OCI-LY7 (cell line): Measurements from ENCODE around the gene ATG4C.

Experiments used
- EZH2phosphoT487 ChIP-seq: fragments of 200-600 bp; sonication (generic); IDR thresholded peaks from 2 replicates; pipeline ENCODE4 v1.6.1; 2018; ENCODE audit warnings: low read depth, borderline replicate concordance, mild to moderate bottlenecking, mixed run types, antibody characterized with exemption, low read length, moderate library complexity, mixed read lengths
- TF ChIP-seq, protein P1 (sequence below): fragments of 200-600 bp; sonication (generic); conservative IDR thresholded peaks from 2 replicates; pipeline ENCODE4 v1.5.1; 2014; ENCODE audit warnings: mild to moderate bottlenecking, antibody characterized with exemption, low read length, moderate library complexity, mixed read lengths

DNA sequence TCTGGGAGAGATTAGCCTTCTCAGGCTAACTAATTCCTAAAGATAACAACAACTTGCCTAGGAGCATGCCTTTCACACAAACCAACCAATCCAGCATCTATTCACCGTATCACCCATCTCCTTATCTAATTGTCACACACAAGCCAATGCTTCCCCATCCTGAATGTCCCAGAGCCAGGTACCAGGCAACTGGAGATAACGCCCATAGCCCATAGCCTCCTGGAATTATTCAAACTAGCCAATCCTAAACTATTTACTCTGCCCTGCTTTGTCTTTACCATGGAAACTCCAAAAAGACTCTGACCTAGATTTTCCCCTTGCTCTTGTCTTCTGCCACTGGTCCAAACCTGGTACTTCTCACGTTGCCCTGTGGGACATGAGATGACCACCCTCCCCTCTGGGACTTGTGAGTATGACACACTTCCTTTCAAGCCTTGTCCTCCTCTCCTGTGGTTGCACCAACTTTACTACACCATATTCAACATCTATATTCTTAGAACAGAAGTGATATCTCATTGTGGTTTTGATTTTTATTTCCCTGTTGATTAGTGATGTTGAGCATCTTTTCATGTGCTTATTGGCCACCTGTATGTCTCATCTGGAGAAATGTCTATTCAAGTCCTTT, 8.8 kb upstream of the ATG4C start:
- TF ChIP-seq, protein P1, sequence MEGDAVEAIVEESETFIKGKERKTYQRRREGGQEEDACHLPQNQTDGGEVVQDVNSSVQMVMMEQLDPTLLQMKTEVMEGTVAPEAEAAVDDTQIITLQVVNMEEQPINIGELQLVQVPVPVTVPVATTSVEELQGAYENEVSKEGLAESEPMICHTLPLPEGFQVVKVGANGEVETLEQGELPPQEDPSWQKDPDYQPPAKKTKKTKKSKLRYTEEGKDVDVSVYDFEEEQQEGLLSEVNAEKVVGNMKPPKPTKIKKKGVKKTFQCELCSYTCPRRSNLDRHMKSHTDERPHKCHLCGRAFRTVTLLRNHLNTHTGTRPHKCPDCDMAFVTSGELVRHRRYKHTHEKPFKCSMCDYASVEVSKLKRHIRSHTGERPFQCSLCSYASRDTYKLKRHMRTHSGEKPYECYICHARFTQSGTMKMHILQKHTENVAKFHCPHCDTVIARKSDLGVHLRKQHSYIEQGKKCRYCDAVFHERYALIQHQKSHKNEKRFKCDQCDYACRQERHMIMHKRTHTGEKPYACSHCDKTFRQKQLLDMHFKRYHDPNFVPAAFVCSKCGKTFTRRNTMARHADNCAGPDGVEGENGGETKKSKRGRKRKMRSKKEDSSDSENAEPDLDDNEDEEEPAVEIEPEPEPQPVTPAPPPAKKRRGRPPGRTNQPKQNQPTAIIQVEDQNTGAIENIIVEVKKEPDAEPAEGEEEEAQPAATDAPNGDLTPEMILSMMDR: no peak
- no peak for TF ChIP-seq EZH2phosphoT487
